HG02943 (cell line): ENCODE data around the gene TFCP2.
"Not testable (repeated sequence)": the region's sequence is repeated elsewhere in the genome, so short reads cannot be mapped to it uniquely, and the experiment has no call there.

Experiments used
- ATAC-seq: cut with Tn5 transposase; IDR thresholded peaks from one replicate; pipeline ENCODE4 v1.9.1; 2021; ENCODE audit warnings: mild to moderate bottlenecking, low read depth, moderate library complexity; ENCODE audit not compliant: unreplicated experiment

The TFCP2 gene, protein sequence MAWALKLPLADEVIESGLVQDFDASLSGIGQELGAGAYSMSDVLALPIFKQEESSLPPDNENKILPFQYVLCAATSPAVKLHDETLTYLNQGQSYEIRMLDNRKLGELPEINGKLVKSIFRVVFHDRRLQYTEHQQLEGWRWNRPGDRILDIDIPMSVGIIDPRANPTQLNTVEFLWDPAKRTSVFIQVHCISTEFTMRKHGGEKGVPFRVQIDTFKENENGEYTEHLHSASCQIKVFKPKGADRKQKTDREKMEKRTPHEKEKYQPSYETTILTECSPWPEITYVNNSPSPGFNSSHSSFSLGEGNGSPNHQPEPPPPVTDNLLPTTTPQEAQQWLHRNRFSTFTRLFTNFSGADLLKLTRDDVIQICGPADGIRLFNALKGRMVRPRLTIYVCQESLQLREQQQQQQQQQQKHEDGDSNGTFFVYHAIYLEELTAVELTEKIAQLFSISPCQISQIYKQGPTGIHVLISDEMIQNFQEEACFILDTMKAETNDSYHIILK

DNA sequence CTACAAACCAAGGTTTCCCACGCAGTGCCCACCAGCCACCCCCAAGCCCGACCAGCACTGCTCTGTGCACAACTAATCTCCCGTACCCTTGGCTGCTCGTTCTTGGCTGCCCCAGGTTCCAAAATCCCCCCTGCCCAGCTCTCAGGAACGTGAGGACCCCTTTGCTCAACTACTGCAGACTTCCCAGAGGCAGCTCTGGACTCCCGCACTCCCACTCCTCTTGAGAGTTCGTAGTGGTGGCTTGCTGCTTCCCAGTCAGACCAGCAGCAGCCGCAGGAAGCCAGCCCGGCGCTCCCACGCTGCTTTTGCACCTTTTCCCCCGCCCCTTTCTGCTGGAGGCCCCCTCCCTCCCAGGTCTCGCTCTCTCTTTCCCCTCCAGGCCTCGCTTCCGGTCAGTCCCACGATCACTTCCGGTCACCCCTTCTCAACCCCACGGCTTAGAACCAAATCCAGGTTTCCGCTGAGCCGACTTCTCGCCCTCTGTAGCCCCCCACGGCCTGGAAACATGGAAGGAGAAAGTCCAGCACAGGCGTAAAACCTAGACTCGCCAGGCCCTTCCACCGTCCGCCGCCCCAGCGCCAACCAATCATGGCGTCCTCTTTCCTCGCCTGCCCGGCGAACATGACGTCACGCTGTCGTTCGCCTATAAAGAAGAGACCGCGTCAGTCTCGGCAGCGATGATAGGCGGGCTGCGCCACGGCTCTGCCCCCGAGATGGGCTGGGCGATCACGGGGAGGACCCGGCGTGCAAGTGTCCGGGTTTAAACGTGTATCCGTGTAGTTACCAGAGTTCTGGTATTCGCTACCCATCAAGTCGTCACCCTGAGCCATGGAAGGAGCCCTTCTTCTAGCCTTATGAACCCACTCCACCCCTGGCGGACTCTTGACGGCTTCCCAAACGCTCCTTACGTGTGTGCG, at the start of gene TFCP2:
TSS of gene TFCP2 (minus strand) at position 621 of the 917 bp plus-strand sequence. CDS start 713 bp downstream, outside the sequence.
- ATAC-seq = peak; percentile 87

DNA sequence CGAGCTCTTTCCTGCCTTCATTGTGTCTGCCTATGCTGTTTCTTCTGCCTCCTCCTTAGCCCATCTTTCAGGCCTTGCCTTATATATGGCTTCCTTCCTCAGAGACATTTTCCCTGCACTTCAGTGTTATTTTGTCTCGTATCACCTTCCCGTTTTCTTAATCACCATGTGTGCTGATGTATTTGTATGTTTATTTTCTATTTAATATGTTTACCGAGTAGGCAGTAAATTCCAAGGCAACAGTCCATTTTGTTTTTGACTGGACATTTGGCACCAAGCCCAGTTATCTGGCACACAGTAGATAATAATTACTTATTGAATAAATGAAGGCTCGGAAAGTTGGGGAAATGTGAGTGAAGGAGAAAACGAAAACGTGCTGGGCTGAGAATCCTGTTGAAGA, 49.5 kb upstream of the TFCP2 start:
- ATAC-seq = no peak

DNA sequence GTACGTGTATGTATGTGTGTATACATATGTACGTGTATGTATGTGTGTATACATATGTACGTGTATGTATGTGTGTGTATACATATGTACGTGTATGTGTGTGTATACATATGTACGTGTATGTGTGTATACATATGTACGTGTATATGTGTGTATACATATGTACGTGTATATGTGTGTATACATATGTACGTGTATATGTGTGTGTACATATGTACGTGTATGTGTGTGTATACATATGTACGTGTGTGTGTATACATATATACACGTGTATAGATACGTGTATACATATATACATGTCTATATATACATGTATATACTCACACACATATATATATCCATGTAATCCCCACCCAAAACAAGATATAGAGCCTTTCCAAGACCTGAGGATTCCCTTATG, 46.9 kb upstream of the TFCP2 start:
- not testable (repeated sequence) for ATAC-seq

DNA sequence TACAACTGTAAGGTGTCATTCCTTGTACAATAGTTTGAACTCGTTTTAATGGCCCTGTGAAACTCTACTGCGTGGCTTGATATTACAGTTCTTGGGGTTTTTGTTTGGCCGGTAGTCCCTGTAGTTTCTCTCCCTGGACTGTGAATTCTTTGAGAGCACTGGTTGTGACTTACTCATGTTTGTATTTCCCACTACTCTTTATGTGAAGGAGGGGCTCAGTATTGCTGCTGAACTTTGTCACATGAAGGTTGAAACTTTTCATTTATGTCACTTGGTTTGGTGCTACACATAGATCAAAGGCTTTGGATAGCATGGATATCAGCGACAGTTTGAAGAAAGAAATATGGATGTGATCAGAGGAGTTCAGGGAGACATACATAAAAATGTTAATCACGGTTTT, 46.4 kb upstream of the TFCP2 start:
- ATAC-seq = no peak

DNA sequence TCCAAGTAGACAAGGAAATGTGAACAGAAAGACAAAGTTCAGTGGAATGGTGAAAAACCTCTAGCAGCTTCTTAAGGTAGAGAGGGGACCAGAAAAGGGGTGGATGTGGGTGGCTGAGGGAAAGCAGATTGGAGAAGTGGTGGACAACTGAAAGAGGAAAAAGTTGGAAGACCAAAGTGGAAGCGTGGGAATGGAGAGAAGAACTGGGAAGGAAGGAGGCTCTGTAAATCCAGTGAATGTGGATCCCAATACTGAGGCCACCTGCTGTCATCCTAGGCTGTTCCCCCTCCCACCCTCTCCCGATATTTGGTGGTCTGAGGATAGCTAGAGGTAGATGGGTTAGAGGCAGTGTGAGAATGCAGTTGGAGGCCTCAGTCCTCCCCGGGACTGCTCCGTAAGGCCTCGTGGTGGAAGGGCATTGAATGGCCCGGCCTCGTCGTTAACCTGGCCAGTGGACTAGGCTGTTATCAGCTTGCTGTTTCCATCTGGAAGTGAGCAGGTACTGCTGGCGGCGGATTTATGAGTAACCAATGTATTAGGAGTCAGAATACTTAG, 45.7 kb upstream of the TFCP2 start:
- ATAC-seq = no peak

DNA sequence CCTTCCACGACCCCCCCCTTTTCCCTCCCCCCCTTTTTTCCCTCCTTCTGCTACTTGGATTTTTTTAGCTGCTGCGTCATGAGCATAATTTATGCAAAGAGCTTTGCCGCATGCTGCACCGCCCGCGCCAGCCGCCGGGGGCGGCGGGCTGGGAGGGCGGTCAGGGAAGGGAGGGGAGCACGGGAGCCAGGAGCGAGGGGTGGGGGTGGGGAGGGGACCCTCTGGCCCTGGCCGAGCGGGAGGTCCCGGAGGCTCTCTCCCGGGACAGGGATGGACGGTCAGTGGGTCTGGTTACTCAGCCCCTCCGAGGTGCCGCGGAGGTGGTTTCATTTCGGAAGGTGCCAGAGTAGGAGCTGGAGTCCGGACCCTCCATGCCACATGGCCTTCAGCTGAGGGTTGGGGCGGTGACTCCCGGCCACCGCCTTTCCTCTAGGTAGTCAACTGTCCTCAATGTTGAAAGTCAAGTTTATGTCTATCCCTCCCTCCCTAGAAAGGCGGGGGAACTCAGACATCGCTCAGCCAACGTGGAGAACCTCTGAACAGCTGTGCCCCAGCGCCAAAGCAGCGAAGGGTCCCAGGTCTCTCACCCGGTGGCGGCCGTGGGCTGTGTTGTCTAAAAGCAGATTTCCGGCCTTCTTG, 45.2 kb upstream of the TFCP2 start, which contains the start of gene POU6F1:
TSS of gene POU6F1 (minus strand) at position 95 of the 639 bp plus-strand sequence. CDS start 11,226 bp downstream, outside the sequence.
- ATAC-seq = peak; percentile 57

DNA sequence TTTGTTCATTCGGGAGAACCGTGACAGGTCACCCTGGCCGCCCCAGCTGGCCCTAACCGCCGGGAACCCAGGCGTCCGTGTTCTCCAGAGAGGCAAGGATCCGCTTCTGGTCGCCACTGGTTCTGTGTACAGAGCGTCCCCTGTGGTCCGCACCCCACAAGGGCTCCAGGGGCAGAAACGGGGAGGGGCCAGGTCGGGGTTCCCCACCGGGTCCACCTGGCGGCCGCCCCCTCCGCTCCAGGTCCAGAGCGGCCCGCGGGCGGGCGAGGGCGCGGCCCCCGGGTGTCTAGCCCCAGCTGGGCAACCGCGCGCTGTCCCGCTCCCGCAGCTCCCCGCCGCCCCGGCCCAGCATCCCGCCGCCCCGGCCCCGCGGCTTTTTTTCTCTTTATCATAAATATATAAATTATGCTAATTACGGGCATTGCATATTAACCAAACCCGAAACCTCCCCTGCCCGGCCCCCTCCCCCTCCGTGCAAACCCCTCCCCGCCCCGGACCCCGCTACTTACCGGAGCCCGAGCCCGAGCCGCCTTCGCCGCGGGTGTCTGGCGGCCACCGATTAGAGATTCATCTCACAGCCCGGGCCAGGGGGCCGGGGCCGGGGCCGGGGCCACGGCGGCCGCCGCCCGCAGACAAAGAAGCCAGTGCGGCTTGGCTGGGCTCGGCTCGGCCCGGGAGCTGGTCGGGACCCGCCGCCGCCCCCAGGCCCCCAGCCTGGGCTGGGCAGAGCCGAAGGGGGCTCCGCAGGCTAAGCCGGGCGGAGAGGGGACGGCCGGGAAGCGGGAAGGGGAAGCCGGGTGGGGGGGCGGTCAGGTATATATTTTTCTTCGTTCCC, 44.4 kb upstream of the TFCP2 start:
- ATAC-seq = peak; percentile 43

DNA sequence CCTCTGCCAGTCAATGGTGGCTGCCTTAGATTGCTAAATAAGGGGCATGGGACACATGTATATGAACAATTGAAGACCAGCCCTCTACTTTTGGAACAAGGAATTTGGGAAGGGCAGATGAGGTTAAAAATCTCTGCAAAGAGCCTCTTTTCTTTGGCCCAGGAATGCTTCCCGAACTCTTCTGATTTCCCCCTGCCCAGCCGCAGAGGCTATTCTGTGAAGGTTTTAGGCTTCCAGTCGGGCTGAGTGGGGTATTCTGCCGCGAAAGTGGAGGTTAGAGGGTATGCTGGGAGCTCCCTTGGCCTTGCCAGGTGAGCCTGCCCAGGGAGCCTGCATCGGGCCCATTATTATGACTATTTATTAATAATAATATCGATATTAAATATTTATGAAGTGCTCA, 43.7 kb upstream of the TFCP2 start:
- ATAC-seq = no peak

DNA sequence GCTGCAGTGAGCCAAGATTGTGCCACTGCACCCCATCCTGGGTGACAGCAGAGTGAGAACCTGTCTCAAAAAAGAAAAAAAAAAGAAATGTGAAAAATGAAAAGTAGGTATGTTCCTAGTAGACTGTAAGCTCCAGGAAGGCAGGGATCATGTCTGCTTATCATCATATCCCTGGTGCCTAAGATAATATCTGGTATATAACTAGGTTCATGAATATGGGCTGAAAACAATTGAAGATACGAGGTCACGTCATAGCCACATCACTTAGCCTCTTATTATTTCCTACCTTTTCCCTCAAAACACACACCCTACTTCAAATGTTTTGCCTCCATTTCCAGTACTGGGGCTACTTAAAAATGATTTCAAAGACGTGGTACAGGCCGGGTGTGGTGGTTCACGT, 42.0 kb upstream of the TFCP2 start:
- no peak for ATAC-seq

DNA sequence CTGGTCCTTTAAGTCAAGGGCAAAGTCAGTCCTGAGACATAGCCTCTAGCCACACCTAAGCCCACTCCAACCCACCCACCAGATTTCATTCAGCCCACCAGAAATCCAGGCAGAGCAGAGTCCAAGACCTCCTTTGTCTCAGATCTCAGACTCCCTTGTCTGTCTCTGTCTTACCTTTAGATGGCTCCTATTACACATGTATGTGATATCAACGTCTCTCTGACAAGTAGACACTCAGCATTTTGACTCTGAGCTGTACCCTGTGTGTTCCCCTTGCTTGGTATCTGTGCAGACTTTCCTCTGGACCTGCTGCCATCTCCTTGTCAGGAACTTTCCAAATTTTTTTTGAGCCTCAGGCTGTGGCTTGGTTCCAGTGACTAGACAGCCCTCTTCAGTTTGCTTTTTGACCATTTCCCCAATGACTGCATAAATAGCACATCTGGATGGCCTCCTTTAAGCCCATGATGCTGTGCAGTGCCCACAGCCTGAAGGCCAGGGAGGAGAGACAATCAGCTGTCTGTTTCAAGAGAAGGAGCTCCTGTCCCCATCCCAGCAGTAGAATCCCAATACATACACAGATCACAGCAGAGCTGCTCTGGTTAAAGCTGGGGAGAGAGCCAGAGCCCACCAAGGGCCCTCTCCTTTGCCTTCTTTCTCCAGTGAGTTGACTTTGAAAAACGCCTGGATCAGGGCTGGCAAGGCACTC, 37.9 kb upstream of the TFCP2 start:
- ATAC-seq = no peak

DNA sequence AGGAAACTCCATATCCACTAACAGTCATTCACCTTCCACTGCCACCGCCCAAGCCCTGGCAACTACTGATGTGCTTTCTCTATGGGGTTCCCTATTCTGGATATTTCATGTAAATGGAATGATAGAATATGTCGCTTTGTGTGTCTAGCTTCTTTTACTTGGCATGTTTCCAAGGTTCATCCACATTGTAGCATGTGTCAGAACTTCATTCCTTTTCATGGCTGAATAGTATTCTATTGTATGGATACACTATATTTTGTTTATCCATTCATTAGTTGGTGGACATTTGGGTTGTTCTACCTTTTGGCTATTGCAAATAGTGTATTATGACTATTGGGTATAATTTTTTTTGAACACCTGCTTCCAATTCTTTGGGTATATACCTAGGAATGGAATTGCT, 36.3 kb upstream of the TFCP2 start:
- no peak for ATAC-seq

DNA sequence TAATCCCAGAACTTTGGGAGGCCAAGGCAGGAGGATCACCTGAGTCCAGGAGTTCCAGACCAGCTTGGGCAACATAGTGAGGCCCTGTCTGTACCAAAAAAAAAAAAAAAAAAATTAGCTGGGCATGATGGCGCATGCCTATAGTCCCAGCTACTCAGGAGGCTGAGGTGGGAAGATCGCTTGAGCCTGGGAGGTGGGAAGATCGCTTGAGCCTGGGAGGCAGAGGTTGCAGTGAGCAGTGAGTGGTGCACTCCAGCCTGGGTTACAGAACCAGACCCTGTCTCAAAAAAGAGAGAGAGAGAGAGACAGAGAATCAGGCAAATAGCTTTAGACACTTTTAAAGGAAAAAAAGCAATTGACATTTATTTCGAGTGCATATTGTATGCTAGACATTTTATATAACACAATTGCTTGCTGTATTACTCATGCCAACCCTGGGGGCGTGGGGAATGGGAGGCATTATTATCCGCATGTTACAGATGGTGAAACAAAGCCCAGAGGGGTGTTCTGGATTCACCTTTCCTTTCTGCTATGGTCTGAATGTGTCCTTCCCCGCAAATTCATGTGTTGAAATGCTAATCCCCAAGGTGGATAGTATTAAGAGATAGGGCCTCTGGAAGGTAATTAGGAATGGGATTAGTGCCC, 35.2 kb upstream of the TFCP2 start:
- no peak for ATAC-seq

DNA sequence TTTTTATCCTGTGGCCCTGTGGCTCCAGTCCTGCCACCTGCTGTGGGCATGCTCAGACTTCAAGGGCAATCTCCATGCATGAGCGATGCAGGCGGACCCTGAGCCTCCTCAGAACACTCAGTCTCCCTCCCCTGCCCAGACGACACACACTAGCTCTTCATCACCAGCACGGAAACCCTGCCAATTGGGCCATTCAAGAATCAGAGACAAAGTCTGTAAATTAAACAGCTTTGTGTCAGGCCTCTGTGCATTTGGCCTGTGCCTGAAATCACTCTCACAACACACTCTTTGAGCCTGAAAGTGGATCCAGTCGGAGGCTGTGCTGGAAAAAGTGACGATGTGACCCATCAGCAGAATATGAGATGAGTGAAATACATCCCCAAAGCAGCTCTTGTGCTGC, 32.4 kb upstream of the TFCP2 start:
- no peak for ATAC-seq

DNA sequence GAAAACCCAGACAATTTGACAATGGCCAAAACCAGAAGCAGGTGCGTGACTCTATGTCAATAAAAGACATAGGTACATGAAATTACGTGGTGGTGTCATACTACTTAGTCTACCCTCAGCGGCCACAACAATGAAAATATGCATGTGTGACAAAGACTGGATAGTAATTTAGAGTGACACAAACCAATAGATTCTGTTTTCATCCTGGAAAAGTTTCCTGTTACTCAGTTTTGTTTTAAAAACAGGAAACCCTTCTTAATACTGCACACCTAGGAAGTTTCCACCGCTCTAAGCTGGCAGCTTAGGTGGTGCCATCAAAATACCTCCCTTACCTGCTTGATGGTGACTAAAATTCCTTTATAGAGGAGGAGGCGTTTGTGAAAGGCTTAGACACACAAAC, 29.8 kb upstream of the TFCP2 start:
- ATAC-seq = no peak

DNA sequence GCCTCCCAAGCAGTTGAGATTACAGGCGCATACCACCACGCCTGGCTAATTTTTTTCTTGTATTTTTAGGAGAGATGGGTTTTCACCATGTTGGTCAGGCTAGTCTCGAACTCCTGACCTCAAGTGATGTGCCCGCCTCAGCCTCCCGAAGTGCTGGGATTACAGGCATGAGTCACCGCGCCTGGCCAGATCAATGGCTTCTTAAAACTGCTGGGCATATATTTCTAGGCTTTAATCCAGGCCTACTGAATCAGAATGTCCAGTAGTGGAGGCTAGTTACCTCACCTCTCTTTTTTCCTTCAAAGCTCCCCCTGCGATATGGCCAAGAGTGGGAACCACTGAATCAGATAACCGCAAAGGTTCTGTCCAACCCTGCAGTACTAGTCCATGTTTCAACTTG, 27.9 kb upstream of the TFCP2 start:
- ATAC-seq = no peak

DNA sequence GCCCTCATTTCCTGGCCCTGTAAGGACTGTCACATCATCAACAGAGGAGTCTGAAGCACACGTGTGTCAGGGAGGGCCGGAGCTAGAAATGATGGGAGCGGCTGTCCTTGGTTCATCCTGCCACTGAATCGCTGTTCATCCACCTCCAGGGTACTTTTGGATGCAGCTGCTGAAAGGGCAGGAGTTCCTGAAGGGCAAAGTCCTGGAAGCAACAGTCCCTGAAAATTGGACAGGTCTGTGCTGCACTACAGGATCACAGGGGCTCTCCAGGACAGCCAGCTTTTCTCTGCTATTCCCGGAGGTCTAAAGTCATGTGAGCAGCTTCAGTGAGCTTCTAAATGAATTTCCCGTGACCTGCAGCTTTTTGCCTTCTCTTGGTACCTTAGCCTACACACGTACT, 27.2 kb upstream of the TFCP2 start:
- ATAC-seq = no peak

DNA sequence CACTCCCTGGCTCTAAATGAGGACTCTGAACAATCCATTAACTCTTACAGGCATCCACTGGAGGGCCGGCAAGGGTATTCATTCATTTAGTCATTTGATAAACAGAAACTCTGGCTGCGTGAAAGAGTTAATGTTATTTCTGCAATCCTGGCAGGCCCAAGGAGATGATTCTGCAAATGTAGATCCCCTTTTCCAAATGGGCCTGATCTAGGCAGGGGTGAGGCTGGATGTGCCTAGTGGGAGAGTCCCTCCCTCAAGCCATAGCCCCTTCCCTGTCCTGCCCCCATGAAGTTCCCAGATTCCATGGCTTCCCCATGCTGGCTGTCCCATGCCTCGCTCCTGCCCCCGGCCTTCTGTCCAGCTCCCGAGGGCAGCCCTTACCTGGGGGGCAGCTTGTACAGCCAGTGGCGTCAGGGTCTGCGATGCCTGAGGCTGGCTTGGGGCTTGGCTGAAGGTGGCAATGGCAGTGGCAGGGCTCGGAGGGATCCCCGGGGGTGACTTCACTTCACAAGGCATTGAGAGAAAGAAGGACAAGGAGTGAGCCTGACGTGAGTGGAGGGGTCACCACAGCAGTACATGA, 26.5 kb upstream of the TFCP2 start:
- ATAC-seq = no peak
